ENCODE data around the gene TESPA1.
"Not testable (repeated sequence)": the region's sequence is repeated elsewhere in the genome, so short reads cannot be mapped to it uniquely, and the experiment has no call there.

The TESPA1 gene

DNA sequence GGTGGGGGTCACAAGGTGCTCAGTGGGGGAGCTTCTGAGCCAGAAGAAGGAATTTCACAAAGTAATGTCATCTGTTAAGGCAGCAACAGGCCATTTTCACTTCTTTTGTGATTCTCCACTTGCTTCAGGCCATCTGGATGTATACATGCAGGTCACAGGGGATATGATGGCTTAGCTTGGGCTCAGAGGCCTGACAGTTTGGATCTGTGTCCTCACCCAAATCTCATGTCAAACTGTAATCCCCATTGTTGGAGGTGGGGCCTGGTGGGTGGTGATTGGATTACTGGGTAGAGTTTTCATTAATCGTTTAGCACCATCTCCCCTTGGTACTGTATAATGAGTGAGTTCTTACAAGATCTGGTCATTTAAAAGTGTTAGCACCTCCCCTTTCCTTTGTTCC is 36.4 kb downstream of the TESPA1 start:
- DNase-seq (ENCODE audit: low spot score): no peak

DNA sequence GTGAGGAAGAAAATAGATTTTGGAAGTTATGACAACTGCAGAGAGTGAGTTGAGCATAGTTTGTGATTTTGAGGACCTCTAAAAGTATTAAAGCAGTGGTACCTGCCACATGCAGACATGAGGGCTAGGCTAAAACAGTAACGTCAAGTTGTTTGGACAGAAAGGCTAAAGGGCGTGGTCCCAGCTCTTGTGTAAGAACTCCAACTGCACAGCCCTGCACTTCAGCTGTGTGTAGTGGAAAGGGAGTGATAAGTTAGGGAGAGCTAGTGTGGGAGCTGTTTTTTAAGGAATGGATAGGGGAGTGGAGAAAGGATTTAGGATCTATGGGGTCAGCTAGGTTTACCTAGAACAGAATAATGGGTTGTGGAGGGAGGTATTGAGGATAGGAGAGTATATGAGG is 39.5 kb downstream of the TESPA1 start:
- no peak for DNase-seq (ENCODE audit: low spot score)

DNA sequence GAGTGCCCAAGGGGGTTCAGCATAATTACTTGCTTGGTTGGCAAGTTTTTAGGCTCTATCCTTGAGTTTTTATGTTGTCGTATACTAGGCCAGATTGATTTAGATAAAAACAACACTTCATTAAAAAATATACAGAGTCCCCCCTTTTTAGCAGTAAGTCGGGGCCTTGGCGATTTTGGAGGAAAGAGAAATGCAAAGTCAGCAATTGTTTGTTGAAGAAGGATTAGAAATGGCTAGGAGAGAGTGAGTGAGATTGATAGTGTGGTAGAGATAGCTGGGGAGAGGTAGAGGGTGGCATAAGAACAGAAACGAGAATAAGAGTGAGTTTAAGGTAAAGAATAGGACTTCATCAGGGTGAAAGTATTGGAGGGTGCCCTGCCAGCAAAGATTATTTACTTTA is 41.3 kb downstream of the TESPA1 start:
- not testable (repeated sequence) for DNase-seq (ENCODE audit: low spot score)

DNA sequence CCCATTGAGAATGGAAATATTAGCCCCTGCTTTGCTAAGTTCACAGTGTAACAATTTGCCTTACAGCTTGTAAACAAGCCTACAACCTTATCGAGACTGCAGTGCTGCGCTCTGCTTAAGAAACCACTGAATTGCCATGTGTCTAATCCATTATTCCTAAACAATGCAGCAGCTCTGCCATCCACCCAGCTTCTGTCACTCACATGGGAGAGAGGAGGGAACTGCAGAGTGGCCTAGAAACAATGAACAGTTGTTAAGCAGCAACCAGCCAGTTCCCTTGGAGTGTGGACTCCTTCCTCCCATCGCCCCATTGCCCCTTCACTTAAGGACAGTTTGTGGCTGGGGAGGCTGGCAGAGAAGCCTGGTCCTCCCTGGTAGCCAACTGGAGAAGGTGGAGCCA is 42.9 kb downstream of the TESPA1 start:
- DNase-seq (ENCODE audit: low spot score): no peak

DNA sequence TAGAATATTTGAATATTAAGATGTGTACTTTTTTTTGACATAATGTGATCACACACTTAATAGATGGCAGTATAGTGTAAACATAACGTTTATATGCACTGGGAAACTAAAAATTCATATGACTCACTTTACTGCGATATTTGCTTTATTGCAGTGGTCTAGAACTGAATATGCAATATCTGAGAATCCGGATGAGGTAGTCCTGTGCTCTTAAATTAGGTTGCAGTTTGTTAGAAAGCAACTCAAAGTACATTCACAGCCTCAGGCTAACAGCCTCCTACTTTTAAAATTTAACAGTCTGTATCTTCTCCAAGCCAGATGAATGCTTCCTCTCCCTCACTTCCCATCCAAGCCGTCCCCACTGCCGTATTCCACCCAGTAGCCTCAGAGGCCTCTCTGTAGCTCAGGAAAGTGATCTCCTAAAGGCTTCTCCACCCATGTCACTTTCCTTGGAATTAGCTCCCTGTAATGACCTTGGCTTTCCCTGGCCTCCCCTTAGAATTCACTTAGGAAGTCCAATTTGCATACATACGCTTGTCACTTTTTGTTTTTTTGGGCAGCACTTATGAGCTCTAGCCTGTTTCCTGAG is 43.7 kb downstream of the TESPA1 start:
- no peak for DNase-seq (ENCODE audit: low spot score)

DNA sequence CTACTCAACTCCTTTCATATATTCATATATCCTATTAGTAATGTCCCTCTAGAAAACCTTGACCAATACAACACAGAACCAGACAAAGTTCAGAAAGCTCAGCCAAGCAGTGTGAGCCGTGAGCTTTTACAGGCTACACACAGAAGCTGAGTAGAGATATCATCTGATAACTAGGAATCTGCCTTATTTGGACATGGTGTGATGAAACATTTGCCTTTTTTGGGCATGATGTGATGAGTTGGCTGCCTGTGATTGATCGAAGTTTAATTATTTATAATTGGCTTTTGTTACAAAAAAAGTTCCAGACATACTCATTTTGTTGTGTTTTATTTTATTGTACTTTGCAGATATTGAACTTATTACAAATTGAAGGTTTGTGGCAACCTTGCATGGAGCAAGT is 46.6 kb downstream of the TESPA1 start:
- DNase-seq (ENCODE audit: low spot score): no peak

DNA sequence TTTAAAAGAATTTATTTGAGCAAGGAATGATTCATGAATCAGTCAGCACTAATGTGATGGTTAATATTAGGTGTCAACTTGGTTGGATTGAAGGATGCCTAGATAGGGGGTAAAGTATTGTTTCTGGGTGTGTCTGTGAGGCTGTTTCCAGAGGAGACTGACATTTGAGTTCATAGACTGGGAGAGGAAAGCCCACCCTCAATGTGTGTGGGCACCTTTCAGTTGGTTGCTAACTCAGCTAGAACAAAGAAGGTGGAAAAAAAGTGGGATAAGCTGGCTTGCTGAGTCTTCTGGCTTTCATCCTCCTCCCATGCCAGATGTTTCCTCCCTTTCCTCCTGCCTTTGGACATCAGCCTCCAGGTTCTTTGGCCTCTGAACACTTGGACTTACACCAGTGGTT is 47.2 kb downstream of the TESPA1 start:
- DNase-seq (ENCODE audit: low spot score): no peak

DNA sequence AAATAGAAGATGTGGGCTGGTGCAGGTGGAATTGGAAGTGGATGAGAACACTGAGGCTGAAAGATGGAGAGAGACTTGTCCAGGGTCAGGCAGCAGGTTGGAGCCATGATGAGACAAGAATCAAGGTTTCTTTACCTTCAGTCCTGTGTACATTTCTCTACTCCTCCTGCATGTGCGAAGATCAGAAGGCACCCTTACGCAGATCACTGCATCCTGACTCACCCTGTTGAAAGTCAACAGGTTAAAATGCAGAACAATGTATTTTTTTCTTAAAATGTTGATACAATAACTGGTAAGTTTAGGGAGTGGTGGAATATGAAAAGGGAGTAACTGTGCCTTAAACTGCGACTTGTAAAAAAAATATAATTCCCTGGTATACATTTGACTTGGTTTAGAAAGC is 47.8 kb downstream of the TESPA1 start:
- DNase-seq (ENCODE audit: low spot score): no peak

DNA sequence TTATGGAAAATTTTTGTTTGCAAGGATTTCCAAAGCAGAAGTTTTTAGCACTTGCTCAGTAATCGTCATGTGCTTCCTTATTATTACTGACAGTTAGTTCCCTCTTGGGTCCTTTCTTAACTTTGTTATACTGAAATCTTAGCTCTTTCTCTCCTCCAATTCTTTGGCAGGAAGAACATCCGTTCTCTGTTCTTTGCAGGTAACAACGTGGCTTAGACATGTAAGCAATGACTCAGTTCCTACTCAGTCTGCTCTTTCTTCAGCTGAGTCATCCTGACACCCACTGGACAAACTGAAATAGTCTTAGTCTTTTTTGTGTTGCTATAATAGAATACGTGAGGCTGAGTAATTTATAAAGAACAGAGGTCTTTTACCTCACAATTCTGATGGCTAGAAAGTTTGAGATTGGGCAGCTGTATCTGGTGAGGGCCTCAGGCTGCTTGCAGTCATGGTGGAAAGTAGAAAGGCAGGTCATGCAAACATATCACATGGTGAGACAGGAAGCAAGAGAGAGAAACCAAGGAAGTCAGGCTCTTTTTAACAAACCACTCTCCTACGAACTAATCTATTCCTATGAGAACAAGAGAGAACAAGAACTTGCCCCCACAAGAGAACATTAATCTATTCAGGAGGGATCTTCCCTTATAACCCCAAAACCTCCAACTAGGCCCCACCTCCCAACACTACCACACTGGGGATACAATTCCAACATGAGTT is 49.2 kb downstream of the TESPA1 start:
- DNase-seq (ENCODE audit: low spot score): peak; percentile 76

DNA sequence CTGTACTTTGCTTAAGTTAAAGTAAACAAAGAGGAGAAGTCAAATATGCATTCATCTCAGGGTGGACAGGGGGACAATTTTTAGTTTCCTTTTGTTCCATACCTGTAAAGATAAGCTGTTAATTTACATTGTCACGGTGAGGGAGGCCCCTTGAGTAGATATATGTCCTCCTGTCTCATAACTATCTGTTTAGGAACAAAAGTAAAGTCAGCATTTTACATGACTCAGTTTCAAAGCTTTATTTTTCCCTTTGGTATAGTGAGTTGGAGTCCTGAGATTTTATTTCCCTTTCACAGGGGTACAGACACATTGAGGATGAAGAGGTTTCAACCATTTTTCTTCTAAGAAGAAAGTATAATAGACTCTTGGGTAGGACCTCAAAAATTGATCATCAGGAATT is 50.1 kb downstream of the TESPA1 start:
- no peak for DNase-seq (ENCODE audit: low spot score)

DNA sequence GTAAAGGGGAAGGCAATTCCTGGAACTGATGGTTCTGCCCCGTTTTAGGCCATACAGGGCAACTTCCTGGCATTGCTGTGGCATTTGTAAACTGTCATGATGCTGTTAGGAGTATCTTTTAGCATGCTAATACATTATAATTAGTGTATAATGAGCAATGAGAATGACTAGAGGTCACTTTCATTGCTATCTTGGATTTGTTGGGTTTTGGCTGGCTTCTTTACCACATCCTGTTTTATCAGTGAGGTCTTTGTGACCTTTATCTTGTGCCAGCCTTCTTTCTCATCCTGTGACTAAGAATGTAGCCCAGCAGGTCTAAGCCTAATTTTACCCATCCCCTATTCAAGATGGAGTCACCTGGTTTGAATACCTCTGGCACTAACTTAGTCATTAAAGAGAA is 51.2 kb downstream of the TESPA1 start:
- DNase-seq (ENCODE audit: low spot score): peak; percentile 68

DNA sequence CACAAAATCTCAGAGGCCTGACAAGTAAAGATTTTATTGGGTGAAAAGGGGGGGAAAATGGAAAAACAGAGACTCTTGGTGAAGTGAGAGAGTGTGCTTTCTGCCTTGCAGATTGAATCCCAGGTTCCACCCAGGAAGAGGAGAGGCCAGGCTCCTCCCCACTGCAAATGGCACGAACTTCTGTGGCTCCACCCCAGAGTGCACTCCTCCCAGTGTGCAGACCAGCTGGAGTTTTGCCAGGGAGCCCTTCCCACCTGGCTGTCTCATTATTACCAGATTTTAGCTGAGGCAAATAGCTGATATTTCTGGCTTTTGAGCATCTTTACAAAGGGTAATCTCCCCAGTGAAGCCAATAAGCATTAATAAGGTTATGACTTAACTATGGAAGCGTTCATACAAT is 51.9 kb downstream of the TESPA1 start:
- DNase-seq (ENCODE audit: low spot score): no peak

DNA sequence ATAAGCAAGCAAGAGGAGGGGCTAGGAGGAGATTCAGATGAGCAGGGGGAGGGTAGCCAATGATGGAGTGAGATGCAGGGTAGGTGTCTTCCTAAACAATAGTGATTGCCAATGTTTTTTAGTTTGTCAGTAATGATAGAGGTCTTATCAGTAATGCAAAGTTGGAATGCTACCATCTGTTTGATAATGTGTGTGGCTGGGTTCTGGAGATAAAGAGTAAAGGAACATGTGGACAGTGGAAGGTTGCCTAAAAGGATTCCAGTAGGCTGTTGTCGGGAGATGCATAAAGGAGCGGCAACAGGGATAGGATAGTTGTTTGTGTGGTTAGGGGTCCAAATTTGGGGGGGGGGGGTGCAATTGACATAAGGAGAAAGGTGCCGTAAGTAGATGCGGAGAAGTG is 52.5 kb downstream of the TESPA1 start:
- DNase-seq (ENCODE audit: low spot score): no peak

DNA sequence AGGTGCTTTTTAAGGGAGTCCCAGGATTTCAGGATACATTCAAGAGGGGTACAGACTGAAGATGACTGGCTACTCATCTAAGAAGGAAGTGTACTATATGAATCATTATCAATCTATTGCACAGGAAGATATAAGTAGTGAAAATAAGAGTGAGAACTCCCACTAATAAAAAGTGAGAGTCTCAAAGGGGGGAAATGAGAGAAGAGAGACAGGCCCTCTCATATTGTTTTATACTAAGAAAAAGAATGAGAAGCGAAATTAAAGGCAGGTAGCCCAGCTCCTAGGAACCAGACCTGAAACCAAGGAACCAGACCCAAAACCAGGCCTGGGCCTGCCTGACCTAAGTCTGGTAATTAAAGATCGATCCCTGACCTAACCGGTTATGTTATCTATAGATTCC is 54.6 kb downstream of the TESPA1 start:
- DNase-seq (ENCODE audit: low spot score): no peak

DNA sequence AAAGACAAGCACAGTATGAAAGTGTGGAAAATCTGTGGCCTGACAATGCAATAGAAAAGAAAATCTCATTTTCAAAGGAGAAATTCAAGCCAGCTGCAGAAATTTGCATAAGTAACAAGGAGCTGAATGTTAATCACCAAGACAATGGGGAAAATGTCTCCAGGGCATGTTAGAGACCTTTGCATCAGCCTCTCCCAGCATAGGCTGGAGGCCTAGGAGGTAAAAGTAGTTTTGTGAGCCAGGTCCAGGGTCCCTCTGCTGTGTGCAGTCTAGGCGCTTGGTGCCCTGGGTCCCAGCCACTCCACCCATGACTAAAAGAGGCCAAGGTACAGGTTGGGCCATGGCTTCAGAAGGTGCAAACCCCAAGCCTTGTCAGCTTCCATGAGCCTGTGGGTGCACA is 58.3 kb downstream of the TESPA1 start:
- DNase-seq (ENCODE audit: low spot score): no peak

DNA sequence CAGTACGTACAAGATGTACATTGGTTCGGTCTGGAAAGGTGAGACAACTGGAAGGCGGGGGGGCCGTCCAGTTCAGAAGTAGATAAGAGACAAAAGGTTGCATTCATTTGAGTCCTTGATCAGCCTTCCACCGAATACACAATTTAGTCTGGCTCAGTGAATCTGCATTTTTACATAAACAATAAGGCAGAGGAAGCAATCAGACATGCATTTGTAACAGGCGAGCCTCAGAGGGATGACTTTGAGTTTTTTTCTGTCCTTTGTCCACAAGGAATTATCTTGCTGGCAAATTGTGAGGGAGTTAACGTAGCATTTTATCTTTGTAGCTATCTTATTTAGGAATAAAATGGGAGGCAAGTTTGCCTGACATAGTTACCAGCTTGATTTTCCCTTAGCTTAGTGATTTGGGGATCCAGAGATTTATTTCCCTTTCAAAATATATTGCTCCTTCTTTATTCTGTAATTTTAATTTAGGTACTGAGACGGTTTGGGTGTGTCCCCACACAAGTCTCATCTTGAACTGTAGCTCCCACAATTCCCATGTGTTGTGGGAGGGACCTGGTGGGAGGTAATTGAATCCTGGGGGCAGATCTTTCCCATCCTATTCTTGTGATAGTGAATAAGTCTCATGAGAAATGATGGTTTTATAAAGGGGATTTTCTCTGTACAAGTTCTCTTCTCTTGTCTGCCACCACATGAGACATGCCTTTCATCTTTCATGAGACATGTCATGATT is 59.4 kb downstream of the TESPA1 start:
- DNase-seq (ENCODE audit: low spot score): no peak

DNA sequence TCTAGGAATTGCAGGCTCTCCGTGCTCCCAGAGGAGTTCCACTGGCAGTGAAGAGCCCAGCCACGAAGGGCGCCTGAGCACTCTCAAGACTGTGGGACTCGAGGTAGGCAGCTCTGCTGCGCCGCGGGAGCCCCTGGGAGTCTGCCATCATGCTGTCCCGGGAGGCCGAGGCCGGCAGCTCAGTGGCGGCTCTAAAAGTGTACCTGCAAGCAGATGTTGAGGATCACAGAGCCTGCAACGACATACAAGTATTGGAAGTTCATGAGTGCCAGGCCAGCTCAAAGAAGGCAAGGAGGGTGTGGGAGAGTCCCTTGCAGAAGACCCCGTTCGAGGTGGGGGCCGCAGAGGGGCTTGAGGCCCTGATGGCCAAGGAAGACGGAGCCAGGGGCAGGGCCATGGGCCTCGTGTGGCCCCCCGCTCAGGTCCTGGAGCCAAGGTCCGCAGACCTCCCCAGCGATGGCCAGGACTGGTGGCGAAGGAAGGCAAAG is 67.5 kb downstream of the TESPA1 start:
- no peak for DNase-seq (ENCODE audit: low spot score)

Data from CD4-positive, alpha-beta T cell treated with Interleukin-15 for 4 hours (primary cell).